ENCODE results near the gene CAMK1G. TPM values are rescaled to one million over a fixed set of nuclear protein-coding genes. Genes with fewer than 3 reads are reported as not detected.

The CAMK1G gene
- total RNA-seq, 1 experiment from 2014 or later: not detected

GRCh38 chr1:209633335-209633997 is 50.0 kb downstream of the CAMK1G start:
- Histone ChIP-seq H3K36me3 (ENCODE audit: low read depth) (peaks cover 22% of the 10 kb centered on the region), H3F3A (ENCODE audit: insufficient read depth, low read depth) (peaks cover 11% of the 10 kb centered on the region; the same call in 1 of the 2 replicates), H3K27me3 (ENCODE audit: insufficient read depth, low read depth) (no peaks in the 10 kb centered on the region), H3K27ac (no peak overlapping the region), H2AFZ (no peak overlapping the region), H3K9me3 (ENCODE audit: insufficient read depth, low read depth) (no peaks in the 10 kb centered on the region), H3K9me2 (ENCODE audit: insufficient read depth) (no peaks in the 10 kb centered on the region), H3K4me2 (no peak overlapping the region), H3K79me2 (ENCODE audit: low read depth) (no peaks in the 10 kb centered on the region), H3K4me3 (no peak overlapping the region), H3K4me1 (replicated peaks; ENCODE audit: insufficient read depth) (no peaks in the 10 kb centered on the region), H4K20me1 (ENCODE audit: insufficient read depth) (no peaks in the 10 kb centered on the region; the same call in 1 of the 2 replicates)
- no peak for DNase-seq
- TF ChIP-seq CTCF (conservative IDR thresholded peaks at IDR 0.05) (no peak), EZH2 (IDR thresholded peaks at IDR 0.05; ENCODE audit: low read depth) (no peak)
- ChIA-PET POLR2A (ENCODE audit: unreplicated experiment) (no interaction called here), CTCF (no interaction called here)
- intact Hi-C loops (cut with micrococcal nuclease; ENCODE audit: unreplicated experiment): no loop called here
- no TSS peak for BruUV-seq (replicated peaks)

- H3F3A ChIP-seq (ENCODE audit: insufficient read depth, low read depth): peaks cover 8% of the 10 kb centered on the region; the same call in 1 of the 2 replicates
- H2AFZ ChIP-seq: no peak overlapping the region
- H4K20me1 ChIP-seq (ENCODE audit: insufficient read depth): no peaks in the 10 kb centered on the region; the same call in 1 of the 2 replicates
- no peak overlapping the region for H3K27ac ChIP-seq
- DNase-seq: no peak
- H3K4me1 ChIP-seq (replicated peaks; ENCODE audit: insufficient read depth): no peaks in the 10 kb centered on the region
- no peaks in the 10 kb centered on the region for H3K79me2 ChIP-seq (ENCODE audit: low read depth)
- H3K9me3 ChIP-seq (ENCODE audit: insufficient read depth, low read depth): no peaks in the 10 kb centered on the region
- no TSS peak for BruUV-seq (replicated peaks)
- intact Hi-C loops (cut with micrococcal nuclease; ENCODE audit: unreplicated experiment): no loop called here
- no peaks in the 10 kb centered on the region for H3K27me3 ChIP-seq (ENCODE audit: insufficient read depth, low read depth)
- no peak overlapping the region for H3K4me2 ChIP-seq
- no peak overlapping the region for H3K4me3 ChIP-seq
- no peaks in the 10 kb centered on the region for H3K9me2 ChIP-seq (ENCODE audit: insufficient read depth)
- ChIA-PET CTCF (no interaction called here), POLR2A (ENCODE audit: unreplicated experiment) (no interaction called here)
- TF ChIP-seq CTCF (conservative IDR thresholded peaks at IDR 0.05) (no peak), EZH2 (IDR thresholded peaks at IDR 0.05; ENCODE audit: low read depth) (no peak)
- peaks cover 19% of the 10 kb centered on the region for H3K36me3 ChIP-seq (ENCODE audit: low read depth)
Measured at GRCh38 chr1:209634005-209634737, 50.7 kb downstream of the CAMK1G start.

- DNase-seq: no peak
- H3K9me3 ChIP-seq (ENCODE audit: insufficient read depth, low read depth): no peaks in the 10 kb centered on the region
- CTCF ChIA-PET: no interaction called here
- no peak overlapping the region for H3K27ac ChIP-seq
- POLR2A ChIA-PET (ENCODE audit: unreplicated experiment): no interaction called here
- no peak overlapping the region for H3K4me2 ChIP-seq
- TF ChIP-seq EZH2 (IDR thresholded peaks at IDR 0.05; ENCODE audit: low read depth) (no peak), CTCF (conservative IDR thresholded peaks at IDR 0.05) (no peak)
- no peaks in the 10 kb centered on the region for H3K4me1 ChIP-seq (replicated peaks; ENCODE audit: insufficient read depth)
- peaks cover 19% of the 10 kb centered on the region for H3K36me3 ChIP-seq (ENCODE audit: low read depth)
- H3K4me3 ChIP-seq: no peak overlapping the region
- H2AFZ ChIP-seq: no peak overlapping the region
- no peaks in the 10 kb centered on the region for H3K27me3 ChIP-seq (ENCODE audit: insufficient read depth, low read depth)
- no peaks in the 10 kb centered on the region for H3K79me2 ChIP-seq (ENCODE audit: low read depth)
- intact Hi-C loops (cut with micrococcal nuclease; ENCODE audit: unreplicated experiment): no loop called here
- H3F3A ChIP-seq (ENCODE audit: insufficient read depth, low read depth): peaks cover 4% of the 10 kb centered on the region; the same call in 1 of the 2 replicates
- no peaks in the 10 kb centered on the region for H3K9me2 ChIP-seq (ENCODE audit: insufficient read depth)
- BruUV-seq (replicated peaks): no TSS peak
- no peaks in the 10 kb centered on the region; the same call in none of the 2 replicates for H4K20me1 ChIP-seq (ENCODE audit: insufficient read depth)
Measured at GRCh38 chr1:209635850-209636249, 52.3 kb downstream of the CAMK1G start.

Measured in PC-9 (cell line).